ENCODE measurements around the gene CCDC13. TPM values are rescaled to one million over a fixed set of nuclear protein-coding genes. Genes with fewer than 3 reads are reported as not detected.

Gene CCDC13
- total RNA-seq, 2 donors from 2014 or later, result 2.0 to 2.3 TPM

GRCh38 chr3:42801784-42802183 lies 28.7 kb upstream of the CCDC13 start:
- intact Hi-C loops (cut with DNase I, micrococcal nuclease), result no loop called here
- DNase-seq (no peak), ATAC-seq (no peak)

- intact Hi-C loops (cut with DNase I, micrococcal nuclease), result no loop called here
- no peak for DNase-seq
- ATAC-seq, result peak; percentile 19
Observed at GRCh38 chr3:42801048-42801620, 28.1 kb upstream of the CCDC13 start.

GRCh38 chr3:42800251-42800650 lies 27.2 kb upstream of the CCDC13 start:
- intact Hi-C loops (cut with DNase I, micrococcal nuclease), result no loop called here
- DNase-seq, result no peak
- ATAC-seq, result no peak

GRCh38 chr3:42799376-42799775 lies 26.3 kb upstream of the CCDC13 start:
- no peak for ATAC-seq
- intact Hi-C loops (cut with DNase I, micrococcal nuclease), result no loop called here
- no peak for DNase-seq

- DNase-seq (no peak), ATAC-seq (no peak)
- intact Hi-C loops (cut with DNase I, micrococcal nuclease), result no loop called here
Observed at GRCh38 chr3:42796332-42796885, 23.4 kb upstream of the CCDC13 start.

GRCh38 chr3:42795621-42796181 lies 22.6 kb upstream of the CCDC13 start:
- ATAC-seq, result peak; percentile 37
- no peak for DNase-seq
- intact Hi-C loops (cut with DNase I, micrococcal nuclease), result no loop called here

- intact Hi-C loops (cut with DNase I, micrococcal nuclease), result no loop called here
- DNase-seq (no peak), ATAC-seq (no peak)
Observed at GRCh38 chr3:42790714-42791229, 17.7 kb upstream of the CCDC13 start.

GRCh38 chr3:42786631-42787030 lies 13.6 kb upstream of the CCDC13 start:
- ATAC-seq (no peak), DNase-seq (no peak)
- intact Hi-C loops (cut with DNase I, micrococcal nuclease), result no loop called here

GRCh38 chr3:42786212-42786611 lies 13.2 kb upstream of the CCDC13 start:
- ATAC-seq (no peak), DNase-seq (no peak)
- intact Hi-C loops (cut with DNase I, micrococcal nuclease), result no loop called here

- DNase-seq, result no peak
- intact Hi-C loops (cut with DNase I, micrococcal nuclease), result loop anchor here in 1 of 2 donors (5.0 kb wide), 1 partner anchor 56 kb away; no protein-coding TSS in a partner anchor
- peak; percentile 60 for ATAC-seq
Observed at GRCh38 chr3:42780892-42781700, 8.0 kb upstream of the CCDC13 start.

- ATAC-seq (peak; percentile 60), DNase-seq (no peak)
- intact Hi-C loops (cut with DNase I, micrococcal nuclease), result loop anchor here in 1 of 2 donors (5.0 kb wide), 1 partner anchor 57 kb away; no protein-coding TSS in a partner anchor
Observed at GRCh38 chr3:42780398-42780797, 7.3 kb upstream of the CCDC13 start.

GRCh38 chr3:42778644-42779043 lies 5.6 kb upstream of the CCDC13 start:
- no peak for ATAC-seq
- no peak for DNase-seq
- intact Hi-C loops (cut with DNase I, micrococcal nuclease), result no loop called here

- intact Hi-C loops (cut with DNase I, micrococcal nuclease), result no loop called here
- ATAC-seq (no peak), DNase-seq (no peak)
Observed at GRCh38 chr3:42773409-42773751, 327 bp upstream of the CCDC13 start.

GRCh38 chr3:42771271-42771670 lies 1.8 kb downstream of the CCDC13 start:
- ATAC-seq (no peak), DNase-seq (no peak)
- intact Hi-C loops (cut with DNase I, micrococcal nuclease), result no loop called here

GRCh38 chr3:42769477-42770131 lies 3.4 kb downstream of the CCDC13 start:
- DNase-seq, result no peak
- ATAC-seq, result no peak
- intact Hi-C loops (cut with DNase I, micrococcal nuclease), result no loop called here

- no peak for DNase-seq
- intact Hi-C loops (cut with DNase I, micrococcal nuclease), result no loop called here
- ATAC-seq, result no peak
Observed at GRCh38 chr3:42764561-42765295, 8.3 kb downstream of the CCDC13 start.

GRCh38 chr3:42764115-42764514 lies 8.9 kb downstream of the CCDC13 start:
- intact Hi-C loops (cut with DNase I, micrococcal nuclease), result no loop called here

GRCh38 chr3:42763021-42763420 lies 10.0 kb downstream of the CCDC13 start:
- DNase-seq (no peak), ATAC-seq (no peak)
- intact Hi-C loops (cut with DNase I, micrococcal nuclease), result no loop called here

More at GRCh38 chr3:42764115-42764514, 8.9 kb downstream of the CCDC13 start:
- ATAC-seq (no peak), DNase-seq (no peak)

All from left colon (tissue), 2 donors.